Suprapubic skin (tissue), 3 donors: Measurements from ENCODE around the gene ANKRD22.

Source experiments
- POLR2AphosphoS5 ChIP-seq, 3 donors: sonication (generic); formaldehyde crosslinking; IDR thresholded peaks; one replicate each; pipeline ENCODE4 v1.6.1; 2017; ENCODE audit warnings: antibody characterized with exemption in 3 of 3
- TF ChIP-seq, protein P1 (sequence below), 2 donors: fragments of 200-600 bp in 1 of 2; fragments of 450-650 bp in 1 of 2; sonication (generic) in 1 of 2; IDR thresholded peaks; one replicate each; pipeline ENCODE4 v1.5.1; 2016 to 2019; ENCODE audit warnings: antibody characterized with exemption in 2 of 2, mild to moderate bottlenecking in 1 of 2, moderate library complexity in 1 of 2

DNA sequence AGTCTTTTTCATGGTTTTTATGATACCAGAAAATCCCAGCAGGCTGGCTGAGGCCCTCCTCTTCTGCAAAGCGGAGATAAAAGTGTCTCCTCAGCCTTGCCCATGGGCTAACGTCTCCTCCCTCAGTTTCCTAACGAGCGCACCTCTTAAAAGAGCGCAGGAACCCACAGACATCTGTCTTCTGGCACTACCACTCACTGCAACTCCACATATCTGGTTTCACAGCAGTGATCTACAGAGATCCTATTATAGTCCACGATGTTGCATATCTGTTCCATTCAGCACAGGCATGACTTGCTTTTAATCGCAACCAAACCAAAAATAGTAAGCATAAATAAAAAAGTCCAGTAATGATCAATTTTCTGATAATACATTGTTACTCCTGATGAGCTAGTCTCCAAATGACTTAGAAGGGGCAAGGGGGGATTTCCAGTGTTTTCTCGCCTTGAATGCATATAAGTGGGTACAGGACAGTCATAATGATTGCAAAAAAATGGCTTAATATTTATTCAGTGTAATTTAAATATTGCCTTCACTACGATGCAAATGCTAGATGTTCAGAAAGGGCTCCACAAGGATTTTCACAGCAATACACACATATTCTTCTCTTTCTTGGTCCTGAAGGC is 20.9 kb downstream of the ANKRD22 start:
- TF ChIP-seq, protein P1, sequence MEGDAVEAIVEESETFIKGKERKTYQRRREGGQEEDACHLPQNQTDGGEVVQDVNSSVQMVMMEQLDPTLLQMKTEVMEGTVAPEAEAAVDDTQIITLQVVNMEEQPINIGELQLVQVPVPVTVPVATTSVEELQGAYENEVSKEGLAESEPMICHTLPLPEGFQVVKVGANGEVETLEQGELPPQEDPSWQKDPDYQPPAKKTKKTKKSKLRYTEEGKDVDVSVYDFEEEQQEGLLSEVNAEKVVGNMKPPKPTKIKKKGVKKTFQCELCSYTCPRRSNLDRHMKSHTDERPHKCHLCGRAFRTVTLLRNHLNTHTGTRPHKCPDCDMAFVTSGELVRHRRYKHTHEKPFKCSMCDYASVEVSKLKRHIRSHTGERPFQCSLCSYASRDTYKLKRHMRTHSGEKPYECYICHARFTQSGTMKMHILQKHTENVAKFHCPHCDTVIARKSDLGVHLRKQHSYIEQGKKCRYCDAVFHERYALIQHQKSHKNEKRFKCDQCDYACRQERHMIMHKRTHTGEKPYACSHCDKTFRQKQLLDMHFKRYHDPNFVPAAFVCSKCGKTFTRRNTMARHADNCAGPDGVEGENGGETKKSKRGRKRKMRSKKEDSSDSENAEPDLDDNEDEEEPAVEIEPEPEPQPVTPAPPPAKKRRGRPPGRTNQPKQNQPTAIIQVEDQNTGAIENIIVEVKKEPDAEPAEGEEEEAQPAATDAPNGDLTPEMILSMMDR (IDR thresholded peaks at IDR 0.05): no peak
- no peak for TF ChIP-seq POLR2AphosphoS5 (IDR thresholded peaks at IDR 0.05)
